PC-3 (cell line): ENCODE measurements around the gene RBM20. TPM values are rescaled to one million over a fixed set of nuclear protein-coding genes. Genes with fewer than 3 reads are reported as not detected.

Source experiments
- ATAC-seq: fragments of 200-7000 bp; cut with Tn5 transposase; 2 replicates; pipeline ENCODE4 v1.9.1; 2020; ENCODE audit warnings: mild to moderate bottlenecking, moderate library complexity
- BruUV-seq: library from RNA; stranded (reverse); fragments of 400-500 nt; replicated peaks from 2 replicates; lab custom pipeline; 2021; lab: Mats Ljungman, UMichigan
- CTCF ChIA-PET: fragments of 300-600 bp; sonication (Branson Sonifier 250); formaldehyde crosslinking; loops from one replicate; lab custom pipeline; 2022; ENCODE audit warnings: antibody characterized with exemption; lab: Charles Lee
- POLR2A ChIA-PET: fragments of 300-600 bp; sonication (Branson Sonifier 250); formaldehyde crosslinking; loops from one replicate; lab custom pipeline; 2022; ENCODE audit warnings: antibody characterized with exemption; ENCODE audit not compliant: unreplicated experiment; lab: Charles Lee
- DNase-seq: peaks from one replicate; pipeline ENCODE4 v3.0.0-alpha.2; 2015
- H2AFZ ChIP-seq: fragments of 300-600 bp; sonication (generic); 2 replicates; pipeline ENCODE4 v1.6.0; 2016; ENCODE audit warnings: antibody characterized with exemption, low read length
- H3F3A ChIP-seq: fragments of 300-600 bp; sonication (generic); one replicate; pipeline ENCODE4 v1.6.0; 2017; ENCODE audit warnings: antibody characterized with exemption, low read length, control low read depth, mild to moderate bottlenecking; ENCODE audit not compliant: unreplicated experiment
- H3K27ac ChIP-seq: fragments of 300-600 bp; sonication (generic); 2 replicates; pipeline ENCODE4 v1.5.1; 2016; ENCODE audit warnings: mild to moderate bottlenecking, low read length
- H3K27me3 ChIP-seq: fragments of 300-600 bp; sonication (generic); 2 replicates; pipeline ENCODE4 v1.6.1; 2016; ENCODE audit warnings: low read length, mixed read lengths
- H3K36me3 ChIP-seq: fragments of 300-600 bp; sonication (generic); 2 replicates; pipeline ENCODE4 v1.6.1; 2016; ENCODE audit warnings: low read depth, mixed run types, low read length, mixed read lengths
- H3K4me1 ChIP-seq: fragments of 300-600 bp; sonication (generic); 2 replicates; pipeline ENCODE4 v1.5.1; 2016; ENCODE audit warnings: low read length; ENCODE audit not compliant: insufficient read depth
- H3K4me2 ChIP-seq: fragments of 300-600 bp; sonication (generic); 2 replicates; pipeline ENCODE4 v1.6.0; 2016; ENCODE audit warnings: low read length
- H3K4me3 ChIP-seq: fragments of 300-600 bp; sonication (generic); 2 replicates; pipeline ENCODE4 v1.5.1; 2016; ENCODE audit warnings: mild to moderate bottlenecking, low read length, mixed read lengths
- H3K79me2 ChIP-seq: fragments of 300-600 bp; sonication (generic); 2 replicates; pipeline ENCODE4 v1.6.1; 2017; ENCODE audit warnings: low read length, mixed read lengths
- H3K9ac ChIP-seq: fragments of 300-600 bp; sonication (generic); 2 replicates; pipeline ENCODE4 v1.6.0; 2016; ENCODE audit warnings: mild to moderate bottlenecking, low read length
- H3K9me2 ChIP-seq: fragments of 300-600 bp; sonication (generic); replicated peaks from 2 replicates; pipeline ENCODE4 v1.6.1; 2016; ENCODE audit warnings: mixed run types, low read length, mixed read lengths
- H3K9me3 ChIP-seq: fragments of 300-600 bp; sonication (generic); 2 replicates; pipeline ENCODE4 v1.6.1; 2016; ENCODE audit warnings: low read length, mixed read lengths
- H4K20me1 ChIP-seq: fragments of 300-600 bp; sonication (generic); 2 replicates; pipeline ENCODE4 v1.6.1; 2016; ENCODE audit warnings: low read length, mixed read lengths
- EZH2 ChIP-seq: fragments of 300-600 bp; sonication (generic); IDR thresholded peaks from one replicate; pipeline ENCODE4 v1.6.1; 2017; ENCODE audit warnings: antibody characterized with exemption, mild to moderate bottlenecking, low read length; ENCODE audit not compliant: unreplicated experiment
- EZH2phosphoT487 ChIP-seq: fragments of 300-600 bp; sonication (generic); IDR thresholded peaks from 2 replicates; pipeline ENCODE4 v1.6.1; 2018; ENCODE audit warnings: mild to moderate bottlenecking, antibody characterized with exemption, low read length, borderline replicate concordance
- intact Hi-C: fragments of 100-400 bp; cut with micrococcal nuclease; formaldehyde crosslinking; loops from 2 replicates; pipeline ENCODE4 v1.9.0; 2023
- total RNA-seq: library from RNA; depleted of rRNA; stranded (reverse); fragments of >200 nt; gene quantifications from 2 replicates; pipeline ENCODE4 v1.2.3, GENCODE V29; 2014
- TF ChIP-seq, protein P1 (sequence below): fragments of 300-600 bp; sonication (generic); conservative IDR thresholded peaks from 2 replicates; pipeline ENCODE4 v1.5.1; 2017; ENCODE audit warnings: antibody characterized with exemption, low read depth, mild to moderate bottlenecking, low read length

RBM20 gene
- total RNA-seq, 1 experiment from 2014 or later: 0.40 TPM

DNA sequence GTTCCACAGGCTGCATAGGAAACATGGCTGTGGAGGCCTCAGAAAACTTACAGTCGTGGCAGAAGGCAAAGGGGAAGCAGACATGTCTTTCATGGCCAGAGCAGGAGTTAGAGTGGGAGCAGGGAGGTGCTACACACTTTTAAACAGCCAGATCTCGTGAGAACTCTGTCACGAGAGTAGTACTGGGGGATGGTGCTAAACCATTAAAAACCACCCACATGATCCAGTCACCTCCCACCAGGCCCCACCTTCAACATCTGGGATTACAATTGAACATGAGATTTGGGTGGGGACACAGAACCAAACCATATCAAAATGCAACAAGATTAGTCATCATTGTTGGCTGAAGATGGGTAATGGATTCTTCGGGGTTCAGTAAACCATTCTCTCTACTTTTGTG lies 162.2 kb downstream of the RBM20 start:
- no peak overlapping the region for H2AFZ ChIP-seq
- no peaks in the 10 kb centered on the region for H3K27me3 ChIP-seq
- H3K4me3 ChIP-seq: no peak overlapping the region
- no peak overlapping the region for H3K27ac ChIP-seq
- BruUV-seq: no TSS peak
- POLR2A ChIA-PET: no interaction called here
- no peak overlapping the region for H3K4me2 ChIP-seq
- no peaks in the 10 kb centered on the region for H3K9me2 ChIP-seq
- H4K20me1 ChIP-seq: no peaks in the 10 kb centered on the region
- no peaks in the 10 kb centered on the region for H3K79me2 ChIP-seq
- CTCF ChIA-PET: no interaction called here
- ATAC-seq (no peak), DNase-seq (no peak)
- TF ChIP-seq, protein P1, sequence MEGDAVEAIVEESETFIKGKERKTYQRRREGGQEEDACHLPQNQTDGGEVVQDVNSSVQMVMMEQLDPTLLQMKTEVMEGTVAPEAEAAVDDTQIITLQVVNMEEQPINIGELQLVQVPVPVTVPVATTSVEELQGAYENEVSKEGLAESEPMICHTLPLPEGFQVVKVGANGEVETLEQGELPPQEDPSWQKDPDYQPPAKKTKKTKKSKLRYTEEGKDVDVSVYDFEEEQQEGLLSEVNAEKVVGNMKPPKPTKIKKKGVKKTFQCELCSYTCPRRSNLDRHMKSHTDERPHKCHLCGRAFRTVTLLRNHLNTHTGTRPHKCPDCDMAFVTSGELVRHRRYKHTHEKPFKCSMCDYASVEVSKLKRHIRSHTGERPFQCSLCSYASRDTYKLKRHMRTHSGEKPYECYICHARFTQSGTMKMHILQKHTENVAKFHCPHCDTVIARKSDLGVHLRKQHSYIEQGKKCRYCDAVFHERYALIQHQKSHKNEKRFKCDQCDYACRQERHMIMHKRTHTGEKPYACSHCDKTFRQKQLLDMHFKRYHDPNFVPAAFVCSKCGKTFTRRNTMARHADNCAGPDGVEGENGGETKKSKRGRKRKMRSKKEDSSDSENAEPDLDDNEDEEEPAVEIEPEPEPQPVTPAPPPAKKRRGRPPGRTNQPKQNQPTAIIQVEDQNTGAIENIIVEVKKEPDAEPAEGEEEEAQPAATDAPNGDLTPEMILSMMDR: no peak
- TF ChIP-seq EZH2 (no peak), EZH2phosphoT487 (no peak)
- no peak overlapping the region for H3K9ac ChIP-seq
- no peaks in the 10 kb centered on the region for H3K9me3 ChIP-seq
- intact Hi-C loops: no loop called here
- H3K36me3 ChIP-seq: no peaks in the 10 kb centered on the region
- H3K4me1 ChIP-seq: no peaks in the 10 kb centered on the region; the same call in 1 of the 2 replicates
- H3F3A ChIP-seq: no peaks in the 10 kb centered on the region

DNA sequence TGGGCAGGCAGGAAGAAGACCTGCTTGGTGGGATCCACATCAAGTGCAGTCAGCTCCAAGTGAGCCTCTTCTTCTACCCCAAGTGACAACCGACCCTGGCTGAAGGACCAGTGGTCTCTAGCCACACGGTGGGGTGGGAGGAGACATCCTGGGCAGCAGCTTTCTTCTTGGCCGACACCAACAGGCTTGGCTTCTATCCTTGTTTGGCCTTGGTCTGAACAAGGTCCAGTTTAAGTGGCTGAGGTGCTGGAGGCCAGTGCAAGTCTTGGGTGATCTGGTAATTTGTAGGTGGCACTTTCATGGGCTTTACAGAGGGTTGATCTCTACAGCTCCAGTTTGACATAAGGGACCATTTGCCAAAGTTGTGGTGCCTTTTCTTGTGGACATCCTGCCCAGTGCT lies 164.0 kb downstream of the RBM20 start:
- no peak overlapping the region for H3K9ac ChIP-seq
- TF ChIP-seq EZH2 (no peak), EZH2phosphoT487 (no peak)
- TF ChIP-seq, protein P1: no peak
- no peak overlapping the region for H2AFZ ChIP-seq
- ChIA-PET CTCF (no interaction called here), POLR2A (no interaction called here)
- H3K4me1 ChIP-seq: no peaks in the 10 kb centered on the region
- no peak for DNase-seq
- no peaks in the 10 kb centered on the region for H3F3A ChIP-seq
- H3K27ac ChIP-seq: no peak overlapping the region
- no peaks in the 10 kb centered on the region for H3K9me2 ChIP-seq
- intact Hi-C loops: no loop called here
- H3K4me3 ChIP-seq: no peak overlapping the region
- H3K9me3 ChIP-seq: no peaks in the 10 kb centered on the region
- ATAC-seq: no peak
- no peaks in the 10 kb centered on the region for H3K36me3 ChIP-seq
- H3K4me2 ChIP-seq: no peak overlapping the region
- H3K27me3 ChIP-seq: no peaks in the 10 kb centered on the region
- no TSS peak for BruUV-seq
- no peaks in the 10 kb centered on the region for H3K79me2 ChIP-seq
- no peaks in the 10 kb centered on the region for H4K20me1 ChIP-seq

DNA sequence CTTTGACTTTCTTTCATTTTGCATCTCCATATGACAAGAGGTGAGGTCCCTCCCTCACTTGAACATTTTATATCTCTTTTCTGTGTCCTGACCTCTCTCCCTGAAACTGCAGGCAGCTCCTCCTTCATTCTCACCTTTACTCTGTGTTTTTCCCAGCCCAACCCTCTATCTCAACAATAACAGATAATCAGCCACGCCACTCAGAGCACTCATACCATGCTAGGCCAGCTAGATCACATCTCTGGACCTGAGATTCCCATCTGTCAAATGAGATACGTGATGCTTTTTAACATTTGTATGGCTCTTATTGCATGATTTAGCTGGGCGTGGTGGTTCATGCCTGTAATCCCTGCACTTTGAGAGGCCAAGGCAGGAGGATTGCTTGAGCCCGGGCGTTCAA lies 164.5 kb downstream of the RBM20 start:
- POLR2A ChIA-PET: no interaction called here
- no peaks in the 10 kb centered on the region for H3K9me2 ChIP-seq
- no peaks in the 10 kb centered on the region for H3K4me1 ChIP-seq
- H3K9ac ChIP-seq: no peak overlapping the region
- H3K36me3 ChIP-seq: no peaks in the 10 kb centered on the region
- no peak for ATAC-seq
- H3K27ac ChIP-seq: no peak overlapping the region
- intact Hi-C loops: no loop called here
- H4K20me1 ChIP-seq: no peaks in the 10 kb centered on the region
- TF ChIP-seq EZH2phosphoT487: no peak
- TF ChIP-seq EZH2: no peak
- TF ChIP-seq, protein P1: no peak
- H3K27me3 ChIP-seq: no peaks in the 10 kb centered on the region
- no TSS peak for BruUV-seq
- CTCF ChIA-PET: no interaction called here
- H3K4me2 ChIP-seq: no peak overlapping the region
- no peaks in the 10 kb centered on the region for H3K79me2 ChIP-seq
- DNase-seq: no peak
- no peak overlapping the region for H2AFZ ChIP-seq
- no peak overlapping the region for H3K4me3 ChIP-seq
- no peaks in the 10 kb centered on the region for H3F3A ChIP-seq
- H3K9me3 ChIP-seq: no peaks in the 10 kb centered on the region
